ENCODE results near the gene CLMN.

CLMN gene

GRCh38 chr14:95229749-95230148 lies 90.0 kb downstream of the CLMN start:
- Histone ChIP-seq H3K9ac (ENCODE audit: low read length in 2 of 2) (no peak overlapping the region), H3K4me1 (ENCODE audit: control insufficient read depth, insufficient read depth, low read length) (peaks cover 16% of the 10 kb centered on the region), H3K27me3 (ENCODE audit: control insufficient read depth in 1 of 2, insufficient read depth in 2 of 2, low read length in 2 of 2) (peaks cover 3 to 11% of the 10 kb centered on the region in 2 donors), H3K4me3 (ENCODE audit: low read length in 2 of 2) (no peak overlapping the region), H3K9me3 (ENCODE audit: control insufficient read depth in 2 of 2, low read length in 2 of 2) (no peaks in the 10 kb centered on the region), H3K27ac (ENCODE audit: low read length) (no peak overlapping the region), H3K36me3 (ENCODE audit: control insufficient read depth in 2 of 2, insufficient read depth in 2 of 2, low read length in 2 of 2) (no peaks in the 10 kb centered on the region)

DNA sequence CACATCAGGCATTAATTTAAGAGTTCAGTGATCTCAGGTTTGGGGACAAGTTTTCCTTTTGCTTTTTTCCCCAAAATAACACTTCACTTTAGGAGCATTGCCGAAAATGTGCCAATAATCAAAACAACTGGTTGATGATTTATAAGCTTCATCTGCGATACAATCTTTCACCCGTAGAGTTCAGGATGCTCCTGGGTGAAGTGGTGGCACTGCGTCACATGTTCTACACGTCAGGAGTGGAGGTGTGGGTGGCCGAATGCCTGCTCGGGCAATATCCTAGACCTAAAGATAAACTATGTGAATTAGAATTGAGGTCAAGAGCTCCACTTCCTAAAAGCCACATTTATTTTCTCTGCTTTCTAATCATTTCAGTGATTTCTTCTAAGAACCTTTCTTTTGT lies 91.5 kb downstream of the CLMN start:
- no peak overlapping the region for H3K4me3 ChIP-seq (ENCODE audit: low read length in 2 of 2)
- H3K27ac ChIP-seq (ENCODE audit: low read length): no peak overlapping the region
- H3K9me3 ChIP-seq (ENCODE audit: control insufficient read depth in 2 of 2, low read length in 2 of 2): no peaks in the 10 kb centered on the region
- peaks cover 3 to 11% of the 10 kb centered on the region in 2 donors for H3K27me3 ChIP-seq (ENCODE audit: control insufficient read depth in 1 of 2, insufficient read depth in 2 of 2, low read length in 2 of 2)
- H3K9ac ChIP-seq (ENCODE audit: low read length in 2 of 2): no peak overlapping the region
- H3K4me1 ChIP-seq (ENCODE audit: control insufficient read depth, insufficient read depth, low read length): peaks cover 12% of the 10 kb centered on the region
- H3K36me3 ChIP-seq (ENCODE audit: control insufficient read depth in 2 of 2, insufficient read depth in 2 of 2, low read length in 2 of 2): no peaks in the 10 kb centered on the region

GRCh38 chr14:95227279-95227860 lies 92.3 kb downstream of the CLMN start:
- peaks cover 9% of the 10 kb centered on the region for H3K4me1 ChIP-seq (ENCODE audit: control insufficient read depth, insufficient read depth, low read length)
- no peak overlapping the region for H3K9ac ChIP-seq (ENCODE audit: low read length in 2 of 2)
- H3K27me3 ChIP-seq (ENCODE audit: control insufficient read depth in 1 of 2, insufficient read depth in 2 of 2, low read length in 2 of 2): peaks cover 3 to 11% of the 10 kb centered on the region in 2 donors
- H3K4me3 ChIP-seq (ENCODE audit: low read length in 2 of 2): peak overlapping the region; percentile 32 to 54
- H3K27ac ChIP-seq (ENCODE audit: low read length): no peak overlapping the region
- no peaks in the 10 kb centered on the region for H3K36me3 ChIP-seq (ENCODE audit: control insufficient read depth in 2 of 2, insufficient read depth in 2 of 2, low read length in 2 of 2)
- no peaks in the 10 kb centered on the region for H3K9me3 ChIP-seq (ENCODE audit: control insufficient read depth in 2 of 2, low read length in 2 of 2)

DNA sequence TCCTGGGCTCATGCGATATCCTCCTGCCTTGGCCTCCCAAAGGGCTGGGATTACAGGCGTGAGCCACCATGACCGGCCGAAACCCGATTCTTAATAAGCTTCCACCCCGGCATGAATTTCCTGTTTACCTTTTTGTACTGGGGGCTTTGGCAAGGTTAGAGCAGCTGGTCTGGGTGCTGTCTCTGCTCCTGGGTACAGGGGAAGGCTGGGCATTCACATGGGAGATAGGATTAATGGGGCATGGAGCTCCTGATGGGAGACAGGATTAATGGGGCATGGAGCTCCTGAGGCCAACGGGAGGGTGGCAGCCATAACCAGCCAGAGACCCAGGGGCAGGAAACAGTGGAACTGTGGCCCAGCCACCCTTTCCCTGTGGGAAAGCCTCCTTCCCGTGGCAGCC lies 92.9 kb downstream of the CLMN start:
- H3K27ac ChIP-seq (ENCODE audit: low read length): no peak overlapping the region

GRCh38 chr14:95225251-95225887 lies 94.3 kb downstream of the CLMN start:
- Histone ChIP-seq H3K27ac (ENCODE audit: low read length) (no peak overlapping the region), H3K9ac (ENCODE audit: low read length in 2 of 2) (no peak overlapping the region), H3K4me1 (ENCODE audit: control insufficient read depth, insufficient read depth, low read length) (peaks cover 9% of the 10 kb centered on the region), H3K27me3 (ENCODE audit: control insufficient read depth in 1 of 2, insufficient read depth in 2 of 2, low read length in 2 of 2) (peaks cover 3 to 11% of the 10 kb centered on the region in 2 donors), H3K36me3 (ENCODE audit: control insufficient read depth in 2 of 2, insufficient read depth in 2 of 2, low read length in 2 of 2) (no peaks in the 10 kb centered on the region), H3K9me3 (ENCODE audit: control insufficient read depth in 2 of 2, low read length in 2 of 2) (no peaks in the 10 kb centered on the region), H3K4me3 (ENCODE audit: low read length in 2 of 2) (no peak overlapping the region)

More for the DNA sequence above, 92.9 kb downstream of the CLMN start:
- Histone ChIP-seq H3K9ac (ENCODE audit: low read length in 2 of 2) (no peak overlapping the region), H3K36me3 (ENCODE audit: control insufficient read depth in 2 of 2, insufficient read depth in 2 of 2, low read length in 2 of 2) (no peaks in the 10 kb centered on the region), H3K27me3 (ENCODE audit: control insufficient read depth in 1 of 2, insufficient read depth in 2 of 2, low read length in 2 of 2) (peaks cover 3 to 11% of the 10 kb centered on the region in 2 donors), H3K9me3 (ENCODE audit: control insufficient read depth in 2 of 2, low read length in 2 of 2) (no peaks in the 10 kb centered on the region), H3K4me1 (ENCODE audit: control insufficient read depth, insufficient read depth, low read length) (peaks cover 9% of the 10 kb centered on the region), H3K4me3 (ENCODE audit: low read length in 2 of 2) (peak overlapping the region; percentile 32 to 54)

DNA sequence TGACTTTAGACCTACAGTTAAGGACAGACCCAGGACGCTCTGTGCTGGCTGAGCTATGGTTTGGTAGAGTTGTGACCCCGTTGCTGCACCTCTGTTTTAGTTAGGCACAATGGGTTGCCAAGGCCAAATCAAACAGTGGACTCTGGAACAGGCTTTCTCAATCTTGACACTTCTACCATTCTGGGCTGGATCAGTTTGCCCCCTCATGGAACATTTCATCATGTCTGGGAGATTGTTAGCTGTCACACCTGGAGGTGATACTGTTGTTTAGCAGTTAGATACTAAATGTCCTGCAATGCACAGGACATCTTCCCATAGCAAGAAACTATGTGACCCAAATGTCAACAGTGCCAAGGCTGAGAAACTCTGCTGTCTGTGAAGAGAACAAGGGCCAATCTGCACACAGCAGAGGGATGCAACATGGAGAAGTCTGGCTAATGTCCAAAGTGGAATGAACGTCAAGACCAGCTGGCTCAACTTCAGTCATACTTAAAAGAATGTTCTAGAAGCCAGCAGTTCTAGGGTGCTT lies 96.8 kb downstream of the CLMN start:
- Histone ChIP-seq H3K27me3 (ENCODE audit: control insufficient read depth in 1 of 2, insufficient read depth in 2 of 2, low read length in 2 of 2) (peaks cover 3 to 11% of the 10 kb centered on the region in 2 donors), H3K36me3 (ENCODE audit: control insufficient read depth in 2 of 2, insufficient read depth in 2 of 2, low read length in 2 of 2) (no peaks in the 10 kb centered on the region), H3K4me1 (ENCODE audit: control insufficient read depth, insufficient read depth, low read length) (peaks cover 9% of the 10 kb centered on the region), H3K9me3 (ENCODE audit: control insufficient read depth in 2 of 2, low read length in 2 of 2) (no peaks in the 10 kb centered on the region), H3K4me3 (ENCODE audit: low read length in 2 of 2) (no peak overlapping the region), H3K9ac (ENCODE audit: low read length in 2 of 2) (no peak overlapping the region), H3K27ac (ENCODE audit: low read length) (no peak overlapping the region)

DNA sequence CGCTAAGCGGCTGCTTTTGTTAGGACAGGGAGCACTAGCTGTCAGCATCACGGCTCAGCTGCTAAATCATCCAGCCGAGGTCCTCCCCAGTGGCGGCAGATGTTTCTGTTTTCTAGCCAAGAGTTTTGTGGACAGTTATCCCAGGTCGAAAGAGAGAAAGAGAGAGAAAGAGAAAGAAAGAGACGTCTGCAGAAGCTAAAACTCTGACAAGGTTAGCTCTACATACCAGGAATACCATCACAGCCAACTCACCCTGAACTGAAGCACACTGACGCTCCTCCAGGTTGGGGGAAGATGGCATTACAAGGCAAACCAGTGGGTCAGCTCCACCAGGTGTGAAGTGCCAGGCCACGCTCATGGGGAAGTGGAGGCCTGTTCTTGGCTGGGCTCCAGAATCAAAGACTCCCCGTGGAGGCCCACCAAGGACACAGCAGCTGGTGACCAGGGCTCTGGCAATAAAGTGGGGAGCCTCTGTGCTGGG lies 97.5 kb downstream of the CLMN start:
- no peaks in the 10 kb centered on the region for H3K9me3 ChIP-seq (ENCODE audit: control insufficient read depth in 2 of 2, low read length in 2 of 2)
- H3K27ac ChIP-seq (ENCODE audit: low read length): no peak overlapping the region
- H3K27me3 ChIP-seq (ENCODE audit: control insufficient read depth in 1 of 2, insufficient read depth in 2 of 2, low read length in 2 of 2): peaks cover 3 to 11% of the 10 kb centered on the region in 2 donors
- peaks cover 3% of the 10 kb centered on the region for H3K4me1 ChIP-seq (ENCODE audit: control insufficient read depth, insufficient read depth, low read length)
- H3K36me3 ChIP-seq (ENCODE audit: control insufficient read depth in 2 of 2, insufficient read depth in 2 of 2, low read length in 2 of 2): no peaks in the 10 kb centered on the region
- no peak overlapping the region for H3K9ac ChIP-seq (ENCODE audit: low read length in 2 of 2)
- H3K4me3 ChIP-seq (ENCODE audit: low read length in 2 of 2): no peak overlapping the region

GRCh38 chr14:95221531-95221930 lies 98.2 kb downstream of the CLMN start:
- no peaks in the 10 kb centered on the region for H3K4me1 ChIP-seq (ENCODE audit: control insufficient read depth, insufficient read depth, low read length)
- peaks cover 3 to 7% of the 10 kb centered on the region in 2 donors for H3K27me3 ChIP-seq (ENCODE audit: control insufficient read depth in 1 of 2, insufficient read depth in 2 of 2, low read length in 2 of 2)
- H3K9ac ChIP-seq (ENCODE audit: low read length in 2 of 2): no peak overlapping the region
- no peak overlapping the region for H3K27ac ChIP-seq (ENCODE audit: low read length)
- no peaks in the 10 kb centered on the region for H3K36me3 ChIP-seq (ENCODE audit: control insufficient read depth in 2 of 2, insufficient read depth in 2 of 2, low read length in 2 of 2)
- no peaks in the 10 kb centered on the region for H3K9me3 ChIP-seq (ENCODE audit: control insufficient read depth in 2 of 2, low read length in 2 of 2)
- H3K4me3 ChIP-seq (ENCODE audit: low read length in 2 of 2): no peak overlapping the region

- H3K27me3 ChIP-seq (ENCODE audit: control insufficient read depth in 1 of 2, insufficient read depth in 2 of 2, low read length in 2 of 2): peaks cover 1 to 3% of the 10 kb centered on the region in 2 donors
- H3K4me1 ChIP-seq (ENCODE audit: control insufficient read depth, insufficient read depth, low read length): no peaks in the 10 kb centered on the region
- no peak overlapping the region for H3K9ac ChIP-seq (ENCODE audit: low read length in 2 of 2)
- H3K9me3 ChIP-seq (ENCODE audit: control insufficient read depth in 2 of 2, low read length in 2 of 2): no peaks in the 10 kb centered on the region
- H3K36me3 ChIP-seq (ENCODE audit: control insufficient read depth in 2 of 2, insufficient read depth in 2 of 2, low read length in 2 of 2): no peaks in the 10 kb centered on the region
- no peak overlapping the region for H3K4me3 ChIP-seq (ENCODE audit: low read length in 2 of 2)
- H3K27ac ChIP-seq (ENCODE audit: low read length): no peak overlapping the region
These were observed 99.0 kb downstream of the CLMN start for GRCh38 chr14:95220663-95221231.

GRCh38 chr14:95218472-95219193 lies 101.1 kb downstream of the CLMN start:
- Histone ChIP-seq H3K27me3 (ENCODE audit: control insufficient read depth in 1 of 2, insufficient read depth in 2 of 2, low read length in 2 of 2) (no peaks in the 10 kb centered on the region), H3K4me3 (ENCODE audit: low read length in 2 of 2) (no peak overlapping the region), H3K36me3 (ENCODE audit: control insufficient read depth in 2 of 2, insufficient read depth in 2 of 2, low read length in 2 of 2) (no peaks in the 10 kb centered on the region), H3K27ac (ENCODE audit: low read length) (no peak overlapping the region), H3K9me3 (ENCODE audit: control insufficient read depth in 2 of 2, low read length in 2 of 2) (no peaks in the 10 kb centered on the region), H3K4me1 (ENCODE audit: control insufficient read depth, insufficient read depth, low read length) (no peaks in the 10 kb centered on the region), H3K9ac (ENCODE audit: low read length in 2 of 2) (no peak overlapping the region)

Measured in stomach smooth muscle (tissue), 2 donors.